Gastroesophageal sphincter (tissue), 3 donors: Measurements from ENCODE around the gene EGFR.

Experiments
- POLR2A ChIP-seq, 2 donors: fragments of 450-650 bp; IDR thresholded peaks; one replicate each; pipeline ENCODE4 v1.6.1; 2017; ENCODE audit warnings: antibody characterized with exemption in 2 of 2, mild to moderate bottlenecking in 2 of 2, moderate library complexity in 1 of 2
- TF ChIP-seq, protein P1 (sequence below), 4 experiments: fragments of 200-600 bp in 2 of 4; fragments of 450-650 bp in 2 of 4; sonication (generic) in 1 of 4; IDR thresholded peaks; one replicate each; pipeline ENCODE4 v1.5.1; 2017 to 2019; ENCODE audit warnings: antibody characterized with exemption in 4 of 4, mild to moderate bottlenecking in 2 of 4, moderate library complexity in 2 of 4

- TF ChIP-seq POLR2A (IDR thresholded peaks at IDR 0.05): no peak
- TF ChIP-seq, protein P1, sequence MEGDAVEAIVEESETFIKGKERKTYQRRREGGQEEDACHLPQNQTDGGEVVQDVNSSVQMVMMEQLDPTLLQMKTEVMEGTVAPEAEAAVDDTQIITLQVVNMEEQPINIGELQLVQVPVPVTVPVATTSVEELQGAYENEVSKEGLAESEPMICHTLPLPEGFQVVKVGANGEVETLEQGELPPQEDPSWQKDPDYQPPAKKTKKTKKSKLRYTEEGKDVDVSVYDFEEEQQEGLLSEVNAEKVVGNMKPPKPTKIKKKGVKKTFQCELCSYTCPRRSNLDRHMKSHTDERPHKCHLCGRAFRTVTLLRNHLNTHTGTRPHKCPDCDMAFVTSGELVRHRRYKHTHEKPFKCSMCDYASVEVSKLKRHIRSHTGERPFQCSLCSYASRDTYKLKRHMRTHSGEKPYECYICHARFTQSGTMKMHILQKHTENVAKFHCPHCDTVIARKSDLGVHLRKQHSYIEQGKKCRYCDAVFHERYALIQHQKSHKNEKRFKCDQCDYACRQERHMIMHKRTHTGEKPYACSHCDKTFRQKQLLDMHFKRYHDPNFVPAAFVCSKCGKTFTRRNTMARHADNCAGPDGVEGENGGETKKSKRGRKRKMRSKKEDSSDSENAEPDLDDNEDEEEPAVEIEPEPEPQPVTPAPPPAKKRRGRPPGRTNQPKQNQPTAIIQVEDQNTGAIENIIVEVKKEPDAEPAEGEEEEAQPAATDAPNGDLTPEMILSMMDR (IDR thresholded peaks at IDR 0.05): no peak
These were observed 14.2 kb upstream of the EGFR start for GRCh38 chr7:55004579-55004978.
